H1 (cell line): ENCODE results near the gene CTSH. TPM values are rescaled to one million over a fixed set of nuclear protein-coding genes. Genes with fewer than 3 reads are reported as not detected.

Experiments
- CTCF ChIA-PET: fragments of 300-600 bp; sonication (Branson Sonifier 250); formaldehyde crosslinking; loops from one replicate; lab custom pipeline; 2021; ENCODE audit not compliant: partially characterized antibody; lab: Charles Lee
- POLR2A ChIA-PET: fragments of 300-600 bp; sonication (Branson Sonifier 250); formaldehyde crosslinking; loops from one replicate; lab custom pipeline; 2021; ENCODE audit warnings: inconsistent platforms; ENCODE audit not compliant: partially characterized antibody; lab: Charles Lee
- DNase-seq, 2 experiments: peaks; one replicate each; pipeline versions ENCODE4 v3.0.0 to v3.0.0-alpha.2; 2010 to 2022; ENCODE audit warnings: low spot score in 2 of 2, low read depth in 1 of 2, mixed read lengths in 1 of 2
- FAIRE-seq: peaks from 2 replicates; lab custom pipeline; 2011; peaks lifted over from hg19 to GRCh38; lab: Jason Lieb, UNC
- H2AFZ ChIP-seq: 2 replicates; pipeline ENCODE4 v1.8.1; 2012; ENCODE audit warnings: low read length, inconsistent platforms
- H2AK5ac ChIP-seq: 2 replicates; pipeline ENCODE4 v1.6.1; 2013; ENCODE audit warnings: low read depth, low read length
- H2BK120ac ChIP-seq: replicated peaks from 2 replicates; pipeline ENCODE3; 2013; ENCODE audit warnings: low read depth, low read length, inconsistent platforms
- H2BK12ac ChIP-seq: 2 replicates; pipeline ENCODE4 v1.6.1; 2013; ENCODE audit warnings: low read depth, low read length
- H2BK15ac ChIP-seq: 2 replicates; pipeline ENCODE4 v1.6.1; 2013; ENCODE audit warnings: low read length
- H2BK20ac ChIP-seq: 2 replicates; pipeline ENCODE4 v1.6.1; 2013; ENCODE audit warnings: low read length
- H2BK5ac ChIP-seq: 2 replicates; pipeline ENCODE4 v1.6.1; 2013; ENCODE audit warnings: low read depth, low read length
- H3K14ac ChIP-seq: 2 replicates; pipeline ENCODE4 v1.6.1; 2013; ENCODE audit warnings: inconsistent platforms; ENCODE audit not compliant: insufficient read length
- H3K18ac ChIP-seq: 2 replicates; pipeline ENCODE4 v1.6.1; 2013; ENCODE audit warnings: low read length; ENCODE audit errors: extremely low read depth
- H3K23ac ChIP-seq: 2 replicates; pipeline ENCODE4 v1.6.1; 2013; ENCODE audit warnings: inconsistent platforms; ENCODE audit not compliant: insufficient read length
- H3K23me2 ChIP-seq: 2 replicates; pipeline ENCODE4 v1.6.1; 2013; ENCODE audit warnings: low read depth, low read length
- H3K27ac ChIP-seq: 2 replicates; pipeline ENCODE4 v1.6.1; 2011; ENCODE audit warnings: low read depth, low read length, inconsistent platforms
- H3K27me3 ChIP-seq, 4 experiments: replicated peaks in 1 of 4; 1 replicate in 1 of 4; 2 replicates in 3 of 4; pipeline versions ENCODE4 v1.6.1 to v1.8.1; 2011 to 2013; ENCODE audit warnings: low read length in 3 of 4, mild to moderate bottlenecking in 3 of 4, inconsistent platforms in 2 of 4, mixed read lengths in 2 of 4, moderate library complexity in 1 of 4; ENCODE audit not compliant: control insufficient read depth in 3 of 4, insufficient read depth in 3 of 4; ENCODE audit errors: extremely low read depth in 1 of 4
- H3K36me3 ChIP-seq, 4 experiments: 2 replicates each; pipeline versions ENCODE4 v1.6.1 to v1.8.1; 2011 to 2013; ENCODE audit warnings: mild to moderate bottlenecking in 4 of 4, low read length in 3 of 4, moderate library complexity in 2 of 4, control low read depth in 1 of 4, inconsistent platforms in 1 of 4; ENCODE audit not compliant: insufficient read depth in 4 of 4, control insufficient read depth in 2 of 4
- H3K4ac ChIP-seq: replicated peaks from 2 replicates; pipeline ENCODE3; 2013; ENCODE audit warnings: low read length, low read depth, mixed read lengths, inconsistent platforms; ENCODE audit not compliant: insufficient read length
- H3K4me1 ChIP-seq, 4 experiments: replicated peaks in 1 of 4; 1 replicate in 1 of 4; 2 replicates in 3 of 4; pipeline versions ENCODE4 v1.6.1 to v1.8.1; 2011 to 2013; ENCODE audit warnings: low read length in 3 of 4, inconsistent platforms in 2 of 4, mixed read lengths in 1 of 4; ENCODE audit not compliant: insufficient read depth in 4 of 4, control insufficient read depth in 3 of 4
- H3K4me2 ChIP-seq, 2 experiments: 2 replicates each; pipeline versions ENCODE4 v1.6.1 to v1.8.1; 2011 to 2013; ENCODE audit warnings: low read depth in 2 of 2, low read length in 2 of 2, control low read depth in 1 of 2, inconsistent platforms in 1 of 2, mild to moderate bottlenecking in 1 of 2; ENCODE audit not compliant: insufficient read depth in 1 of 2
- H3K4me3 ChIP-seq, 4 experiments: fragments of 200-600, 300-600 bp in 1 of 4; sonication (generic), shearing (Covaris generic), sonication (Bioruptor Twin) in 1 of 4; 2 replicates each; pipeline versions ENCODE4 v1.5.1 to v1.8.1; 2011 to 2016; ENCODE audit warnings: low read length in 4 of 4, low read depth in 3 of 4, control low read depth in 2 of 4, inconsistent platforms in 2 of 4, mild to moderate bottlenecking in 2 of 4, mixed read lengths in 1 of 4, moderate library complexity in 1 of 4; ENCODE audit not compliant: insufficient read depth in 2 of 4; ENCODE audit errors: extremely low read depth in 1 of 4
- H3K56ac ChIP-seq: replicated peaks from 2 replicates; pipeline ENCODE3; 2013; ENCODE audit warnings: low read depth, mild to moderate bottlenecking, mixed read lengths, low read length, inconsistent platforms; ENCODE audit not compliant: insufficient read length
- H3K79me1 ChIP-seq: 2 replicates; pipeline ENCODE4 v1.6.1; 2013; ENCODE audit warnings: low read depth, low read length, control low read depth
- H3K79me2 ChIP-seq, 2 experiments: 2 replicates each; pipeline versions ENCODE4 v1.6.1 to v1.8.1; 2012 to 2013; ENCODE audit warnings: low read length in 2 of 2, mild to moderate bottlenecking in 2 of 2, inconsistent platforms in 1 of 2; ENCODE audit not compliant: insufficient read depth in 2 of 2, control insufficient read depth in 1 of 2
- H3K9ac ChIP-seq, 4 experiments: replicated peaks in 1 of 4; 1 replicate in 1 of 4; 2 replicates in 3 of 4; pipeline versions ENCODE4 v1.6.1 to v1.8.1; 2011 to 2013; ENCODE audit warnings: low read depth in 3 of 4, low read length in 3 of 4, control low read depth in 2 of 4, mild to moderate bottlenecking in 2 of 4, moderate library complexity in 2 of 4, inconsistent platforms in 1 of 4; ENCODE audit errors: extremely low read depth in 1 of 4
- H3K9me3 ChIP-seq, 2 experiments: 2 replicates each; pipeline versions ENCODE4 v1.6.1 to v1.8.1; 2012 to 2013; ENCODE audit warnings: mild to moderate bottlenecking in 2 of 2, moderate library complexity in 2 of 2, control low read depth in 1 of 2, inconsistent platforms in 1 of 2, low read depth in 1 of 2, low read length in 1 of 2, mixed read lengths in 1 of 2; ENCODE audit not compliant: insufficient read depth in 2 of 2
- H4K20me1 ChIP-seq, 2 experiments: replicated peaks in 1 of 2; 2 replicates each; pipeline versions ENCODE3 to v1.8.1; 2011 to 2013; ENCODE audit warnings: inconsistent platforms in 2 of 2, low read length in 2 of 2, mild to moderate bottlenecking in 1 of 2; ENCODE audit not compliant: insufficient read depth in 2 of 2, control insufficient read depth in 1 of 2
- H4K5ac ChIP-seq: 2 replicates; pipeline ENCODE4 v1.6.1; 2013; ENCODE audit warnings: low read length, low read depth, mixed read lengths, inconsistent platforms; ENCODE audit not compliant: insufficient read length
- H4K8ac ChIP-seq: 2 replicates; pipeline ENCODE4 v1.8.0; 2013; ENCODE audit warnings: mild to moderate bottlenecking, moderate library complexity, low read length, inconsistent platforms; ENCODE audit not compliant: insufficient read depth; ENCODE audit errors: extremely low read depth
- H4K91ac ChIP-seq: replicated peaks from 2 replicates; pipeline ENCODE3; 2013; ENCODE audit warnings: low read length, mixed read lengths, inconsistent platforms; ENCODE audit not compliant: insufficient read length
- WGBS, 2 experiments: shearing (Covaris generic) in 1 of 2; methylation state at CpG; one replicate each; pipeline versions ENCODE4 v1.1.6 to v1.1.7; 2013 to 2015; ENCODE audit warnings: low lambda C conversion rate in 2 of 2, mixed read lengths in 2 of 2, inconsistent platforms in 1 of 2, low coverage in 1 of 2, missing lambda C conversion rate in 1 of 2; ENCODE audit not compliant: insufficient replicate concordance in 2 of 2, insufficient coverage in 1 of 2, insufficient read length in 1 of 2; ENCODE audit errors: extremely low coverage in 1 of 2, missing lambda C conversion rate in 1 of 2; 5-methylcytosine and 5-hydroxymethylcytosine counted together
- polyA plus RNA-seq, 7 experiments: library from polyadenylated mRNA; depleted of rRNA in 3 of 7; stranded (reverse) in 5 of 7; unstranded in 2 of 7; fragments of >200 nt in 5 of 7; fragments of 200-250 nt in 2 of 7; gene quantifications; 1 replicate in 5 of 7; 2 replicates in 1 of 7; 4 replicates in 1 of 7; pipeline versions ENCODE4 v1.2.1 to v1.2.3, GENCODE V29; 2011 to 2013; ENCODE audit warnings: missing spikeins in 2 of 7, mixed read lengths in 2 of 7
- total RNA-seq: library from RNA; stranded (reverse); fragmentation: NEBNext Ultra II Directional; extraction: Animal tissue kit (Norgen Biotek cat#: 25700); gene quantifications from 2 replicates; pipeline ENCODE4 v1.2.1, GENCODE V29; 2021

CTSH gene
- total and polyA plus RNA-seq, 2 of the 8 experiments (the other 6 are each of a cell fraction or from before 2014, with no cell fraction given) = 34.0 to 36.8 TPM

DNA sequence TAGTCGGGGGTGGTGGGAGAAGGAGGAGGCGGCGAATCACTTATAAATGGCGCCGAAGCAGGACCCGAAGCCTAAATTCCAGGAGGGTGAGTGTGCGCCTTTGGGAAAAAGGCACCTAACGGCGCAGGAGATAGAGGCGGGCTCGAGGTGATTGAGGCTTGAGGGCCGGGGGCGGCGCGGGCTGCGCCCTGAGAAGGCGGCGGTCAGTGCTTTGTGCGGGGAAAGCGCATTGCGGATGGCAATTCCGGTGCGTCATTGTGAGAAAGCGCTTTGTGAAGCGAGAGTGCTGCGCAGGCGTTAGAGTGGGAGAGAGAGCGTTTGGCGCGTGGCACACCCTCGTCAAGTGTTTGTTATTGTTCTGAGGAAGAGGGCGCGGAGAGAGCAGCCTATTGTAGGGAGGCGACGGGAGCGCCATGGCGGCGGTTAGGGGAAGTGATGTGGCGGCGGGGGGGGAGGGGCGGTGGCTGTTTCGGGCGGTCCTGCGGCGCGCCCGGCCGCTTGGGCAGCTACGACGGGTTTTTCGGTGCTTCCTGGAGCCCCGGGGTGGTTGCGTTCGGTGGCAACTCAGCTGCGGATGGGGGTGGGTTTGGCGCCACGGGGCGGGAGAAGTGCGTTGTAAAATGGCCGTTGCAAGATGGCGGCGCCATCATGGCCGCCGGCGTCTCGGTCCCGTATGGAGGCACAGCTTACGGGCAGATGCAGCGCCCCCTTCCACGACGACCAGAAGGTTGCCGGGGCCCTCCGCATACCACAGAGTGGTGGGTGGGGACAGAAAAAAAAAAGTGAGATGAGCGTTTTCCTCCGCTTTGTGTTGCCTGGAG is 71.7 kb downstream of the CTSH start:
- Histone ChIP-seq H3K14ac (no peak overlapping the region), H3K4me2 (peak overlapping the region; percentile 68 to 87), H3K79me1 (no peaks in the 10 kb centered on the region), H4K91ac (peak overlapping the region; percentile 100), H2AFZ (no peak overlapping the region), H2BK12ac (peak overlapping the region; percentile 99; the same call in 1 of the 2 replicates), H4K8ac (peak overlapping the region; percentile 100; the same call in 1 of the 2 replicates), H4K5ac (peak overlapping the region; percentile 98), H3K36me3 (no peaks in the 10 kb centered on the region), H3K56ac (peak overlapping the region; percentile 96), H3K4me3 (peak overlapping the region; percentile 97 to 100 (median 99)), H2BK15ac (peak overlapping the region; percentile 97; the same call in 1 of the 2 replicates), H4K20me1 (peaks cover 21 to 31% of the 10 kb centered on the region in 2 experiments), H2BK20ac (peak overlapping the region; percentile 80; the same call in 1 of the 2 replicates), H2BK120ac (peak overlapping the region; percentile 80), H3K79me2 (peaks cover 45 to 51% of the 10 kb centered on the region in 2 experiments), H3K27me3 (no peaks in the 10 kb centered on the region), H3K9me3 (no peaks in the 10 kb centered on the region), H3K23ac (no peak overlapping the region), H3K4me1 (peaks cover 1 to 11% (median 7%) of the 10 kb centered on the region in 4 experiments; a peak in 3 of 7 replicates), H3K9ac (peak overlapping the region; percentile 94 to 100 (median 100)), H3K18ac (peak overlapping the region; percentile 98), H2AK5ac (peak overlapping the region; percentile 99), H2BK5ac (peak overlapping the region; percentile 100), H3K23me2 (peaks cover 4% of the 10 kb centered on the region; the same call in 1 of the 2 replicates), H3K4ac (peak overlapping the region; percentile 96), H3K27ac (peak overlapping the region; percentile 100)
- 4% methylated on average over 35 of the region's 75 CpGs; no CpG with 5 or more reads in 1 of the 2 experiments for WGBS, 2 experiments
- DNase-seq (peak; percentile 79 to 89), FAIRE-seq (no peak)
- ChIA-PET POLR2A (interaction anchor here (0.6 to 5.4 kb wide), 26 partner anchors 8 to 1877 kb away, joined by 3 to 59 read pairs (median 6); partner anchors contain the start of genes ADAMTS7 and CTSH), CTCF (interaction anchor here (0.6 to 4.2 kb wide), 13 partner anchors 10 to 1548 kb away, joined by 3 to 21 read pairs (median 5); partner anchors contain the start of gene ADAMTS7)
